ENCODE measurements around the gene DCUN1D1.

DNA sequence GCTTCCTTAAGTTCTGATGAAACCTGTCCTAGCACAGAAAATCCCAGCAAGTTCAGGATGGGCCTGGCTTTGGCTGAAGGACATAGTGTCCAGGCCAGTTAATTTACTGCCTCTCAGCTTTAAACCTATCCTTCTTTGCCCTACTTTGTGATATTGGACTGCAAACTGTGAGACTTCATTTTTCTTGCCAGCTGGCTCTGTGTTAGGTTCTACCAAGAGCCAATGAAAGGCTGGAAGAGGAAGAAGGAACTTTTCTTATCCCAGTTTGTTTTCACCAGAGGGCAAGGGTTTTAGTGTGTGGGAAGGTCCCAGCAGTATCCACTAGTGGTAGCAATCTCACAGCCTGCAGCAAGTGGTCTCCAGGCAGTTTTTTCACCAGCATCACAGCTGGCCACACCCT, 18.2 kb downstream of the DCUN1D1 start:
- TF ChIP-seq, protein P1, sequence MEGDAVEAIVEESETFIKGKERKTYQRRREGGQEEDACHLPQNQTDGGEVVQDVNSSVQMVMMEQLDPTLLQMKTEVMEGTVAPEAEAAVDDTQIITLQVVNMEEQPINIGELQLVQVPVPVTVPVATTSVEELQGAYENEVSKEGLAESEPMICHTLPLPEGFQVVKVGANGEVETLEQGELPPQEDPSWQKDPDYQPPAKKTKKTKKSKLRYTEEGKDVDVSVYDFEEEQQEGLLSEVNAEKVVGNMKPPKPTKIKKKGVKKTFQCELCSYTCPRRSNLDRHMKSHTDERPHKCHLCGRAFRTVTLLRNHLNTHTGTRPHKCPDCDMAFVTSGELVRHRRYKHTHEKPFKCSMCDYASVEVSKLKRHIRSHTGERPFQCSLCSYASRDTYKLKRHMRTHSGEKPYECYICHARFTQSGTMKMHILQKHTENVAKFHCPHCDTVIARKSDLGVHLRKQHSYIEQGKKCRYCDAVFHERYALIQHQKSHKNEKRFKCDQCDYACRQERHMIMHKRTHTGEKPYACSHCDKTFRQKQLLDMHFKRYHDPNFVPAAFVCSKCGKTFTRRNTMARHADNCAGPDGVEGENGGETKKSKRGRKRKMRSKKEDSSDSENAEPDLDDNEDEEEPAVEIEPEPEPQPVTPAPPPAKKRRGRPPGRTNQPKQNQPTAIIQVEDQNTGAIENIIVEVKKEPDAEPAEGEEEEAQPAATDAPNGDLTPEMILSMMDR (IDR thresholded peaks at IDR 0.05 in 8 of 11, conservative IDR thresholded peaks at IDR 0.05 in 3 of 11): no peak
- no peak for TF ChIP-seq POLR2AphosphoS5 (IDR thresholded peaks at IDR 0.05)
- no peak for TF ChIP-seq POLR2A (IDR thresholded peaks at IDR 0.05)
